HEK293 (cell line): ENCODE measurements around the gene AKAIN1.
A peak's percentile ranks its signal among the peaks of the same experiment; 100 is the strongest.

Source experiments
- HOXD13 ChIP-seq: sonication (generic); formaldehyde crosslinking; IDR thresholded peaks from 2 replicates; pipeline ENCODE4 v1.8.0; 2022; ENCODE audit warnings: missing genetic modification reagents, borderline replicate concordance
- KLF10 ChIP-seq: fragments of 450-650 bp; IDR thresholded peaks from 2 replicates; pipeline ENCODE4 v1.5.1; 2018; ENCODE audit warnings: missing biosample characterization, mild to moderate bottlenecking, missing genetic modification characterization
- KLF7 ChIP-seq: fragments of 450-650 bp; formaldehyde crosslinking; IDR thresholded peaks from 2 replicates; pipeline ENCODE4 v1.5.1; 2016; ENCODE audit warnings: missing biosample characterization, missing genetic modification characterization, borderline replicate concordance
- MEIS1 ChIP-seq: sonication (generic); formaldehyde crosslinking; IDR thresholded peaks from 2 replicates; pipeline ENCODE4 v1.8.1; 2022; ENCODE audit warnings: missing genetic modification reagents, mild to moderate bottlenecking, borderline replicate concordance
- MZF1 ChIP-seq: fragments of 450-650 bp; formaldehyde crosslinking; IDR thresholded peaks from 2 replicates; pipeline ENCODE4 v1.5.1; 2017; ENCODE audit warnings: missing biosample characterization, missing genetic modification characterization, borderline replicate concordance
- RBAK ChIP-seq: fragments of 450-650 bp; formaldehyde crosslinking; IDR thresholded peaks from 2 replicates; pipeline ENCODE4 v1.5.1; 2016; ENCODE audit warnings: missing biosample characterization, missing genetic modification characterization
- REPIN1 ChIP-seq: fragments of 450-650 bp; formaldehyde crosslinking; IDR thresholded peaks from 2 replicates; pipeline ENCODE4 v1.5.1; 2017; ENCODE audit warnings: missing biosample characterization, missing genetic modification characterization, low read depth
- SETDB1 ChIP-seq: IDR thresholded peaks from one replicate; pipeline ENCODE4 v1.6.1; 2017; ENCODE audit warnings: mild to moderate bottlenecking, low read length, moderate library complexity, mixed read lengths; ENCODE audit not compliant: insufficient read length
- ZBTB20 ChIP-seq: fragments of 450-650 bp; formaldehyde crosslinking; IDR thresholded peaks from 2 replicates; pipeline ENCODE4 v1.5.1; 2016; ENCODE audit warnings: missing biosample characterization, missing genetic modification characterization
- ZIC2 ChIP-seq: fragments of 450-650 bp; formaldehyde crosslinking; IDR thresholded peaks from 2 replicates; pipeline ENCODE4 v1.5.1; 2016; ENCODE audit warnings: missing biosample characterization, missing genetic modification characterization
- ZNF202 ChIP-seq: fragments of 450-650 bp; formaldehyde crosslinking; IDR thresholded peaks from 2 replicates; pipeline ENCODE4 v1.5.1; 2016; ENCODE audit warnings: missing biosample characterization, missing genetic modification characterization, borderline replicate concordance
- ZNF211 ChIP-seq: fragments of 450-650 bp; formaldehyde crosslinking; IDR thresholded peaks from 2 replicates; pipeline ENCODE4 v1.5.1; 2016; ENCODE audit warnings: low read depth, missing biosample characterization, missing genetic modification characterization
- ZNF214 ChIP-seq: fragments of 450-650 bp; formaldehyde crosslinking; IDR thresholded peaks from 2 replicates; pipeline ENCODE4 v1.5.1; 2017; ENCODE audit warnings: missing biosample characterization, mild to moderate bottlenecking, missing genetic modification characterization, borderline replicate concordance
- ZNF23 ChIP-seq: fragments of 450-650 bp; formaldehyde crosslinking; IDR thresholded peaks from 2 replicates; pipeline ENCODE4 v1.5.1; 2016; ENCODE audit warnings: missing biosample characterization, missing genetic modification characterization, borderline replicate concordance
- ZNF391 ChIP-seq: fragments of 450-650 bp; formaldehyde crosslinking; IDR thresholded peaks from 2 replicates; pipeline ENCODE4 v1.5.1; 2016; ENCODE audit warnings: low read depth, missing biosample characterization, missing genetic modification characterization, borderline replicate concordance
- ZNF423 ChIP-seq: fragments of 450-650 bp; formaldehyde crosslinking; IDR thresholded peaks from 2 replicates; pipeline ENCODE4 v1.5.1; 2016; ENCODE audit warnings: missing biosample characterization, missing genetic modification characterization
- ZNF433 ChIP-seq: fragments of 450-650 bp; formaldehyde crosslinking; IDR thresholded peaks from 2 replicates; pipeline ENCODE4 v1.5.1; 2016; ENCODE audit warnings: missing biosample characterization, missing genetic modification characterization, low read depth
- ZNF549 ChIP-seq: fragments of 450-650 bp; IDR thresholded peaks from 2 replicates; pipeline ENCODE4 v1.5.1; 2018; ENCODE audit warnings: missing biosample characterization, missing genetic modification characterization, mild to moderate bottlenecking, inconsistent platforms, moderate library complexity
- ZNF596 ChIP-seq: fragments of 450-650 bp; IDR thresholded peaks from 2 replicates; pipeline ENCODE4 v1.5.0; 2018; ENCODE audit warnings: missing biosample characterization, mild to moderate bottlenecking, missing genetic modification characterization, moderate library complexity
- ZNF626 ChIP-seq: fragments of 450-650 bp; sonication (Bioruptor Pico); formaldehyde crosslinking; IDR thresholded peaks from 2 replicates; pipeline ENCODE4 v1.5.1; 2018; ENCODE audit warnings: missing biosample characterization, missing genetic modification characterization, inconsistent platforms
- ZNF660 ChIP-seq: fragments of 450-650 bp; IDR thresholded peaks from 2 replicates; pipeline ENCODE4 v1.5.1; 2018; ENCODE audit warnings: missing biosample characterization, mild to moderate bottlenecking, missing genetic modification characterization
- ZNF707 ChIP-seq: fragments of 450-650 bp; formaldehyde crosslinking; IDR thresholded peaks from 2 replicates; pipeline ENCODE4 v1.5.1; 2016; ENCODE audit warnings: missing biosample characterization, missing genetic modification characterization
- ZNF791 ChIP-seq: fragments of 450-650 bp; formaldehyde crosslinking; IDR thresholded peaks from 2 replicates; pipeline ENCODE4 v1.5.1; 2016; ENCODE audit warnings: missing biosample characterization, missing genetic modification characterization
- TF ChIP-seq, protein P1 (sequence below): fragments of 450-650 bp; formaldehyde crosslinking; IDR thresholded peaks from 2 replicates; pipeline ENCODE4 v1.5.1; 2016; ENCODE audit warnings: missing biosample characterization, missing genetic modification characterization
- TF ChIP-seq, protein P2 (sequence below): fragments of 450-650 bp; formaldehyde crosslinking; conservative IDR thresholded peaks from 2 replicates; pipeline ENCODE4 v1.5.1; 2016; ENCODE audit warnings: low read depth, missing biosample characterization, missing genetic modification characterization
- TF ChIP-seq, protein P3 (sequence below): fragments of 450-650 bp; formaldehyde crosslinking; IDR thresholded peaks from 2 replicates; pipeline ENCODE4 v1.5.1; 2017; ENCODE audit warnings: missing biosample characterization, missing genetic modification characterization
- TF ChIP-seq, protein P4 (sequence below): fragments of 450-650 bp; formaldehyde crosslinking; IDR thresholded peaks from 2 replicates; pipeline ENCODE4 v1.5.1; 2016; ENCODE audit warnings: missing biosample characterization, missing genetic modification characterization
- TF ChIP-seq, protein P5 (sequence below): fragments of 450-650 bp; IDR thresholded peaks from 2 replicates; pipeline ENCODE4 v1.5.1; 2018; ENCODE audit warnings: missing biosample characterization, missing genetic modification characterization

AKAIN1 gene

DNA sequence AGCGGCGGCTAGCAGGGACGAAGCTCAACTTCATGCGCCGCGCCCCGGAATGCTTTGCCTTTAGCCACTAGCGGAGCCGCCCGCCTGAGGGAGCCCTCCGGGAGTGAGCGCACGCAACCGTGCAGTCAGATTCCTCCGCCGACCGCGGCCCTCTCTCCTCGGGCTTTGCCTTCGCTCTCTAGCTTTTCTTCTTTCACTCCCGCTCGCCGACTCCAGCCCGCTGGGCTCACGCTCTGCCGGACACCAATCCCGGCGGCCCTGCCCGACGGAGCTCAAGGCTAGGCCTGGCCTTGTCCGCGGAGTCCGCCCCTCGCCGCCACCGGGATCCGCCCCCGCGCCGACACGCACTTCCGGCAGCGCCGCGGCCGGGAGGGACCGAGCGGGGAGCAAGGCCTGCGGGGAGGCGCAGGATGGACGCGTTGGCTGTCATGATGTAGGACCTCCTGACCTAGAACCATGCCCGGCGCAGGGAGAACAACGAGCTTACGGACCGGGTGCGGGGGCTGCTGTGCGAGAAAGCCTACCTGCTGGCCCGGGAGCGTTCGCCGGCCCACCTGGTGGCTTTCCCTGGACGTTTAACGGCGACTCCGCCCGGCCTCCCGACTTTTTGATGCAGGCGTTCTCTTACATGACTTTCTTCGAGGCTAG, 40.8 kb upstream of the AKAIN1 start (continued):
- TF ChIP-seq, protein P1, sequence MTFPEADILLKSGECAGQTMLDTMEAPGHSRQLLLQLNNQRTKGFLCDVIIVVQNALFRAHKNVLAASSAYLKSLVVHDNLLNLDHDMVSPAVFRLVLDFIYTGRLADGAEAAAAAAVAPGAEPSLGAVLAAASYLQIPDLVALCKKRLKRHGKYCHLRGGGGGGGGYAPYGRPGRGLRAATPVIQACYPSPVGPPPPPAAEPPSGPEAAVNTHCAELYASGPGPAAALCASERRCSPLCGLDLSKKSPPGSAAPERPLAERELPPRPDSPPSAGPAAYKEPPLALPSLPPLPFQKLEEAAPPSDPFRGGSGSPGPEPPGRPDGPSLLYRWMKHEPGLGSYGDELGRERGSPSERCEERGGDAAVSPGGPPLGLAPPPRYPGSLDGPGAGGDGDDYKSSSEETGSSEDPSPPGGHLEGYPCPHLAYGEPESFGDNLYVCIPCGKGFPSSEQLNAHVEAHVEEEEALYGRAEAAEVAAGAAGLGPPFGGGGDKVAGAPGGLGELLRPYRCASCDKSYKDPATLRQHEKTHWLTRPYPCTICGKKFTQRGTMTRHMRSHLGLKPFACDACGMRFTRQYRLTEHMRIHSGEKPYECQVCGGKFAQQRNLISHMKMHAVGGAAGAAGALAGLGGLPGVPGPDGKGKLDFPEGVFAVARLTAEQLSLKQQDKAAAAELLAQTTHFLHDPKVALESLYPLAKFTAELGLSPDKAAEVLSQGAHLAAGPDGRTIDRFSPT (tag by site-specific recombination): no peak
- TF ChIP-seq ZIC2 (peak; percentile 50), ZBTB20 (tag by site-specific recombination) (peak; percentile 90), ZNF23 (tag by site-specific recombination) (no peak), ZNF626 (tag by site-specific recombination) (0 out of 2 replicates have a peak, but pooled peaks have one; percentile 13), MZF1 (no peak), RBAK (tag by site-specific recombination) (no peak), ZNF202 (tag by site-specific recombination) (no peak), ZNF433 (tag by site-specific recombination) (no peak), REPIN1 (no peak), MEIS1 (no peak), ZNF707 (tag by site-specific recombination) (no peak), SETDB1 (peak; percentile 85), ZNF596 (no peak), ZNF211 (tag by site-specific recombination) (no peak), KLF7 (peak; percentile 92), ZNF660 (tag by site-specific recombination) (0 out of 2 replicates have a peak, but pooled peaks have one; percentile 18), ZNF791 (tag by site-specific recombination) (no peak), KLF10 (tag by site-specific recombination) (no peak), ZNF391 (tag by site-specific recombination) (peak; percentile 38; the same call in 1 of the 2 replicates), ZNF549 (tag by site-specific recombination) (no peak), ZNF423 (tag by site-specific recombination) (no peak), HOXD13 (CRISPR knock-in tag) (no peak), ZNF214 (tag by site-specific recombination) (no peak)
- TF ChIP-seq, protein P2, sequence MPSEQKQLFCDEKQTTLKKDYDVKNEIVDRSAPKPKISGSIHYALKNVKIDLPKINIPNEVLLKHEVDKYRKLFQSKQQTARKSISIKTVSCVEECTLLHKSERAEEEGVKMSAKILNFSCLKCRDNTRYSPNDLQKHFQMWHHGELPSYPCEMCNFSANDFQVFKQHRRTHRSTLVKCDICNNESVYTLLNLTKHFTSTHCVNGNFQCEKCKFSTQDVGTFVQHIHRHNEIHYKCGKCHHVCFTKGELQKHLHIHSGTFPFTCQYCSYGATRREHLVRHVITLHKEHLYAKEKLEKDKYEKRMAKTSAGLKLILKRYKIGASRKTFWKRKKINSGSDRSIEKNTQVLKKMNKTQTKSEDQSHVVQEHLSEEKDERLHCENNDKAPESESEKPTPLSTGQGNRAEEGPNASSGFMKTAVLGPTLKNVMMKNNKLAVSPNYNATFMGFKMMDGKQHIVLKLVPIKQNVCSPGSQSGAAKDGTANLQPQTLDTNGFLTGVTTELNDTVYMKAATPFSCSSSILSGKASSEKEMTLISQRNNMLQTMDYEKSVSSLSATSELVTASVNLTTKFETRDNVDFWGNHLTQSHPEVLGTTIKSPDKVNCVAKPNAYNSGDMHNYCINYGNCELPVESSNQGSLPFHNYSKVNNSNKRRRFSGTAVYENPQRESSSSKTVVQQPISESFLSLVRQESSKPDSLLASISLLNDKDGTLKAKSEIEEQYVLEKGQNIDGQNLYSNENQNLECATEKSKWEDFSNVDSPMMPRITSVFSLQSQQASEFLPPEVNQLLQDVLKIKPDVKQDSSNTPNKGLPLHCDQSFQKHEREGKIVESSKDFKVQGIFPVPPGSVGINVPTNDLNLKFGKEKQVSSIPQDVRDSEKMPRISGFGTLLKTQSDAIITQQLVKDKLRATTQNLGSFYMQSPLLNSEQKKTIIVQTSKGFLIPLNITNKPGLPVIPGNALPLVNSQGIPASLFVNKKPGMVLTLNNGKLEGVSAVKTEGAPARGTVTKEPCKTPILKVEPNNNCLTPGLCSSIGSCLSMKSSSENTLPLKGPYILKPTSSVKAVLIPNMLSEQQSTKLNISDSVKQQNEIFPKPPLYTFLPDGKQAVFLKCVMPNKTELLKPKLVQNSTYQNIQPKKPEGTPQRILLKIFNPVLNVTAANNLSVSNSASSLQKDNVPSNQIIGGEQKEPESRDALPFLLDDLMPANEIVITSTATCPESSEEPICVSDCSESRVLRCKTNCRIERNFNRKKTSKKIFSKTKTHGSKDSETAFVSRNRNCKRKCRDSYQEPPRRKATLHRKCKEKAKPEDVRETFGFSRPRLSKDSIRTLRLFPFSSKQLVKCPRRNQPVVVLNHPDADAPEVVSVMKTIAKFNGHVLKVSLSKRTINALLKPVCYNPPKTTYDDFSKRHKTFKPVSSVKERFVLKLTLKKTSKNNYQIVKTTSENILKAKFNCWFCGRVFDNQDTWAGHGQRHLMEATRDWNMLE: peak; percentile 99
- TF ChIP-seq, protein P3, sequence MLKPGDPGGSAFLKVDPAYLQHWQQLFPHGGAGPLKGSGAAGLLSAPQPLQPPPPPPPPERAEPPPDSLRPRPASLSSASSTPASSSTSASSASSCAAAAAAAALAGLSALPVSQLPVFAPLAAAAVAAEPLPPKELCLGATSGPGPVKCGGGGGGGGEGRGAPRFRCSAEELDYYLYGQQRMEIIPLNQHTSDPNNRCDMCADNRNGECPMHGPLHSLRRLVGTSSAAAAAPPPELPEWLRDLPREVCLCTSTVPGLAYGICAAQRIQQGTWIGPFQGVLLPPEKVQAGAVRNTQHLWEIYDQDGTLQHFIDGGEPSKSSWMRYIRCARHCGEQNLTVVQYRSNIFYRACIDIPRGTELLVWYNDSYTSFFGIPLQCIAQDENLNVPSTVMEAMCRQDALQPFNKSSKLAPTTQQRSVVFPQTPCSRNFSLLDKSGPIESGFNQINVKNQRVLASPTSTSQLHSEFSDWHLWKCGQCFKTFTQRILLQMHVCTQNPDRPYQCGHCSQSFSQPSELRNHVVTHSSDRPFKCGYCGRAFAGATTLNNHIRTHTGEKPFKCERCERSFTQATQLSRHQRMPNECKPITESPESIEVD (tag by site-specific recombination): no peak
- TF ChIP-seq, protein P4, sequence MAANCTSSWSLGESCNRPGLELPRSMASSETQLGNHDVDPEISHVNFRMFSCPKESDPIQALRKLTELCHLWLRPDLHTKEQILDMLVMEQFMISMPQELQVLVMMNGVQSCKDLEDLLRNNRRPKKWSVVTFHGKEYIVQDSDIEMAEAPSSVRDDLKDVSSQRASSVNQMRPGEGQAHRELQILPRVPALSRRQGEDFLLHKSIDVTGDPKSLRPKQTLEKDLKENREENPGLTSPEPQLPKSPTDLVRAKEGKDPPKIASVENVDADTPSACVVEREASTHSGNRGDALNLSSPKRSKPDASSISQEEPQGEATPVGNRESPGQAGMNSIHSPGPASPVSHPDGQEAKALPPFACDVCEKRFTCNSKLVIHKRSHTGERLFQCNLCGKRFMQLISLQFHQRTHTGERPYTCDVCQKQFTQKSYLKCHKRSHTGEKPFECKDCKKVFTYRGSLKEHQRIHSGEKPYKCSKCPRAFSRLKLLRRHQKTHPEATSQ (tag by site-specific recombination): peak; percentile 77; the same call in 1 of the 2 replicates
- TF ChIP-seq, protein P5, sequence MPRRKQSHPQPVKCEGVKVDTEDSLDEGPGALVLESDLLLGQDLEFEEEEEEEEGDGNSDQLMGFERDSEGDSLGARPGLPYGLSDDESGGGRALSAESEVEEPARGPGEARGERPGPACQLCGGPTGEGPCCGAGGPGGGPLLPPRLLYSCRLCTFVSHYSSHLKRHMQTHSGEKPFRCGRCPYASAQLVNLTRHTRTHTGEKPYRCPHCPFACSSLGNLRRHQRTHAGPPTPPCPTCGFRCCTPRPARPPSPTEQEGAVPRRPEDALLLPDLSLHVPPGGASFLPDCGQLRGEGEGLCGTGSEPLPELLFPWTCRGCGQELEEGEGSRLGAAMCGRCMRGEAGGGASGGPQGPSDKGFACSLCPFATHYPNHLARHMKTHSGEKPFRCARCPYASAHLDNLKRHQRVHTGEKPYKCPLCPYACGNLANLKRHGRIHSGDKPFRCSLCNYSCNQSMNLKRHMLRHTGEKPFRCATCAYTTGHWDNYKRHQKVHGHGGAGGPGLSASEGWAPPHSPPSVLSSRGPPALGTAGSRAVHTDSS (tag by site-specific recombination): no peak
